RWPE2 (cell line): ENCODE results near the gene HCRTR2.

ENCODE experiments used
- ATAC-seq: fragments of 200-7000 bp; cut with Tn5 transposase; 3 replicates; pipeline ENCODE4 v1.9.1; 2021; ENCODE audit warnings: low read depth
- DNase-seq: peaks from one replicate; pipeline ENCODE4 v3.0.0-alpha.2; 2020; ENCODE audit warnings: low spot score
- H3K27ac ChIP-seq: fragments of 450-650 bp; 2 replicates; pipeline ENCODE4 v1.5.1; 2017; ENCODE audit warnings: mild to moderate bottlenecking; ENCODE audit not compliant: poor library complexity, severe bottlenecking
- H3K27me3 ChIP-seq: fragments of 250-450 bp; sonication (Bioruptor Pico); 2 replicates; pipeline ENCODE4 v1.5.1; 2021; ENCODE audit warnings: mild to moderate bottlenecking, moderate library complexity; ENCODE audit not compliant: insufficient read depth, poor library complexity, severe bottlenecking
- H3K36me3 ChIP-seq: fragments of 250-450 bp; sonication (Bioruptor Pico); 2 replicates; pipeline ENCODE4 v1.5.1; 2020; ENCODE audit warnings: low read depth, mild to moderate bottlenecking, moderate library complexity
- H3K4me1 ChIP-seq: fragments of 250-450 bp; sonication (Bioruptor Pico); 2 replicates; pipeline ENCODE4 v1.5.1; 2021; ENCODE audit warnings: mild to moderate bottlenecking, moderate library complexity; ENCODE audit not compliant: insufficient read depth, poor library complexity, severe bottlenecking
- H3K4me3 ChIP-seq: fragments of 250-450 bp; sonication (Bioruptor Pico); 2 replicates; pipeline ENCODE4 v1.5.1; 2021; ENCODE audit warnings: mild to moderate bottlenecking, moderate library complexity; ENCODE audit not compliant: severe bottlenecking
- H3K9me3 ChIP-seq: fragments of 250-450 bp; sonication (Bioruptor Pico); 2 replicates; pipeline ENCODE4 v1.5.1; 2021; ENCODE audit warnings: mild to moderate bottlenecking, moderate library complexity; ENCODE audit not compliant: severe bottlenecking
- CTCF ChIP-seq: fragments of 450-650 bp; IDR thresholded peaks from one replicate; pipeline ENCODE4 v1.5.1; 2017; ENCODE audit warnings: mild to moderate bottlenecking, moderate library complexity; ENCODE audit not compliant: poor library complexity, severe bottlenecking

HCRTR2 gene

GRCh38 chr6:55174211-55175026 is at the start of gene HCRTR2:
TSS of gene HCRTR2 (plus strand) at chr6:55174515. CDS start at chr6:55174588, 73 bp downstream.
- Histone ChIP-seq H3K27ac (no peak within 1 kb of the TSS), H3K4me1 (no peaks in the 10 kb centered on the region), H3K9me3 (no peaks in the 10 kb centered on the region), H3K36me3 (no peaks in the 10 kb centered on the region), H3K27me3 (peaks cover 43% of the 10 kb centered on the region), H3K4me3 (no peak within 1 kb of the TSS)
- no peak for TF ChIP-seq CTCF
- peak; percentile 23; the same call in 1 of the 3 replicates for ATAC-seq
- DNase-seq = no peak

- TF ChIP-seq CTCF = no peak
- Histone ChIP-seq H3K27me3 (no peaks in the 10 kb centered on the region), H3K27ac (no peak overlapping the region), H3K4me1 (no peaks in the 10 kb centered on the region), H3K4me3 (no peak overlapping the region), H3K36me3 (no peaks in the 10 kb centered on the region), H3K9me3 (no peaks in the 10 kb centered on the region)
- no peak for ATAC-seq
- DNase-seq = no peak
These were observed 43.5 kb upstream of the HCRTR2 start for GRCh38 chr6:55130806-55131324.

- Histone ChIP-seq H3K4me1 (no peaks in the 10 kb centered on the region), H3K27me3 (no peaks in the 10 kb centered on the region), H3K4me3 (no peak overlapping the region), H3K36me3 (no peaks in the 10 kb centered on the region), H3K9me3 (no peaks in the 10 kb centered on the region), H3K27ac (no peak overlapping the region)
- no peak for TF ChIP-seq CTCF
- ATAC-seq (no peak; the same call in 2 of the 3 replicates), DNase-seq (no peak)
These were observed 42.7 kb upstream of the HCRTR2 start for GRCh38 chr6:55131616-55132015.

GRCh38 chr6:55136916-55137315 is 37.4 kb upstream of the HCRTR2 start:
- no peak for TF ChIP-seq CTCF
- no peaks in the 10 kb centered on the region for H3K36me3 ChIP-seq
- H3K4me3 ChIP-seq = no peak overlapping the region
- H3K27me3 ChIP-seq = no peaks in the 10 kb centered on the region
- ATAC-seq (no peak), DNase-seq (no peak)
- peaks cover 7% of the 10 kb centered on the region for H3K4me1 ChIP-seq
- H3K27ac ChIP-seq = no peak overlapping the region
- no peaks in the 10 kb centered on the region for H3K9me3 ChIP-seq
